Hepatocyte (in vitro differentiated cells): ENCODE measurements around the gene CASP12. TPM values are rescaled to one million over a fixed set of nuclear protein-coding genes. Genes with fewer than 3 reads are reported as not detected.

ENCODE experiments used
- DNase-seq: peaks from one replicate; pipeline ENCODE4 v3.0.0-alpha.2; 2016; ENCODE audit warnings: low spot score
- H2AFZ ChIP-seq: fragments of 200-600 bp; sonication (generic); 2 replicates; pipeline ENCODE4 v1.6.0; 2016; ENCODE audit warnings: antibody characterized with exemption, mild to moderate bottlenecking
- H3K27ac ChIP-seq: fragments of 200-600 bp; sonication (generic); 2 replicates; pipeline ENCODE4 v1.5.1; 2016; ENCODE audit warnings: mild to moderate bottlenecking
- H3K27me3 ChIP-seq: fragments of 200-600 bp; sonication (generic); 2 replicates; pipeline ENCODE4 v1.6.1; 2016
- H3K36me3 ChIP-seq: fragments of 200-600 bp; sonication (generic); replicated peaks from 2 replicates; pipeline ENCODE4 v1.5.1; 2016; ENCODE audit warnings: low read depth; ENCODE audit not compliant: insufficient read depth
- H3K4me1 ChIP-seq: fragments of 200-600 bp; sonication (generic); 2 replicates; pipeline ENCODE4 v1.5.1; 2016; ENCODE audit warnings: mild to moderate bottlenecking, moderate library complexity; ENCODE audit not compliant: insufficient read depth
- H3K4me2 ChIP-seq: fragments of 200-600 bp; sonication (generic); 2 replicates; pipeline ENCODE4 v1.6.0; 2016
- H3K4me3 ChIP-seq: fragments of 200-600 bp; sonication (generic); 2 replicates; pipeline ENCODE4 v1.5.1; 2016; ENCODE audit warnings: mild to moderate bottlenecking
- H3K79me2 ChIP-seq: fragments of 200-600 bp; sonication (generic); 2 replicates; pipeline ENCODE4 v1.6.0; 2017; ENCODE audit warnings: mild to moderate bottlenecking
- H3K9me2 ChIP-seq: fragments of 200-600 bp; sonication (generic); replicated peaks from 2 replicates; pipeline ENCODE4 v1.6.0; 2017; ENCODE audit warnings: mild to moderate bottlenecking; ENCODE audit not compliant: insufficient read depth
- H3K9me3 ChIP-seq: fragments of 200-600 bp; sonication (generic); 2 replicates; pipeline ENCODE4 v1.5.1; 2016; ENCODE audit warnings: low read depth, mild to moderate bottlenecking
- H4K20me1 ChIP-seq: fragments of 200-600 bp; sonication (generic); 2 replicates; pipeline ENCODE4 v1.6.0; 2016; ENCODE audit warnings: mild to moderate bottlenecking; ENCODE audit not compliant: insufficient read depth, poor library complexity, severe bottlenecking
- CTCF ChIP-seq: fragments of 200-600 bp; sonication (generic); IDR thresholded peaks from 2 replicates; pipeline ENCODE4 v1.5.1; 2016; ENCODE audit warnings: antibody characterized with exemption, mild to moderate bottlenecking; ENCODE audit not compliant: poor library complexity
- EZH2 ChIP-seq: fragments of 200-600 bp; sonication (generic); IDR thresholded peaks from 2 replicates; pipeline ENCODE4 v1.6.1; 2016; ENCODE audit warnings: antibody characterized with exemption, mild to moderate bottlenecking, borderline replicate concordance
- EZH2phosphoT487 ChIP-seq: fragments of 200-600 bp; sonication (generic); IDR thresholded peaks from one replicate; pipeline ENCODE4 v1.6.1; 2018; ENCODE audit warnings: antibody characterized with exemption, mild to moderate bottlenecking, low read depth, moderate library complexity; ENCODE audit not compliant: unreplicated experiment, severe bottlenecking
- WGBS: methylation state at CpG from one replicate; pipeline ENCODE4 v1.1.6; 2016; ENCODE audit warnings: low lambda C conversion rate; ENCODE audit errors: missing lambda C conversion rate; 5-methylcytosine and 5-hydroxymethylcytosine counted together
- polyA plus RNA-seq: library from polyadenylated mRNA; unstranded; fragments of >200 nt; fragmentation: Nextera tagmentation; extraction: Ambion mirVana; gene quantifications from 2 replicates; pipeline ENCODE4 v1.2.1, GENCODE V29; 2016
- total RNA-seq: library from RNA; depleted of rRNA; stranded (reverse); fragments of >200 nt; gene quantifications from 2 replicates; pipeline ENCODE4 v1.2.3, GENCODE V29; 2014

The CASP12 gene
- total and polyA plus RNA-seq, 2 experiments from 2014 or later = 0.13 to 0.42 TPM

GRCh38 chr11:104853276-104853675, 45.0 kb downstream of the CASP12 start:
- no peak overlapping the region for H2AFZ ChIP-seq
- no peak overlapping the region for H3K4me3 ChIP-seq
- H3K4me1 ChIP-seq = no peaks in the 10 kb centered on the region
- no peaks in the 10 kb centered on the region for H4K20me1 ChIP-seq
- no peaks in the 10 kb centered on the region for H3K9me3 ChIP-seq
- no peak overlapping the region for H3K27ac ChIP-seq
- WGBS = 88% methylated on average over 3 of the region's 3 CpGs
- DNase-seq = no peak
- H3K36me3 ChIP-seq = no peaks in the 10 kb centered on the region
- no peaks in the 10 kb centered on the region for H3K79me2 ChIP-seq
- H3K9me2 ChIP-seq = no peaks in the 10 kb centered on the region
- TF ChIP-seq EZH2phosphoT487 (no peak), EZH2 (no peak), CTCF (no peak)
- no peaks in the 10 kb centered on the region for H3K27me3 ChIP-seq
- no peak overlapping the region for H3K4me2 ChIP-seq

- no peaks in the 10 kb centered on the region for H4K20me1 ChIP-seq
- H3K9me3 ChIP-seq = no peaks in the 10 kb centered on the region
- H3K4me2 ChIP-seq = no peak overlapping the region
- no peaks in the 10 kb centered on the region for H3K27me3 ChIP-seq
- no peak overlapping the region for H3K27ac ChIP-seq
- no peaks in the 10 kb centered on the region for H3K4me1 ChIP-seq
- no peak overlapping the region for H3K4me3 ChIP-seq
- no peak overlapping the region for H2AFZ ChIP-seq
- TF ChIP-seq EZH2 (no peak), EZH2phosphoT487 (no peak), CTCF (no peak)
- no peaks in the 10 kb centered on the region for H3K36me3 ChIP-seq
- no peak for DNase-seq
- no peaks in the 10 kb centered on the region for H3K79me2 ChIP-seq
- whole genome bisulfite sequencing = 81% methylated on average over 1 of the region's 1 CpG
- H3K9me2 ChIP-seq = no peaks in the 10 kb centered on the region
Measured at GRCh38 chr11:104852811-104853210, 45.4 kb downstream of the CASP12 start.

GRCh38 chr11:104846216-104846615, 52.0 kb downstream of the CASP12 start:
- H3K4me3 ChIP-seq = no peak overlapping the region
- WGBS = 89% methylated on average over 3 of the region's 3 CpGs
- H3K27me3 ChIP-seq = no peaks in the 10 kb centered on the region
- TF ChIP-seq EZH2 (no peak), EZH2phosphoT487 (no peak), CTCF (no peak)
- H3K79me2 ChIP-seq = no peaks in the 10 kb centered on the region
- H3K9me2 ChIP-seq = no peaks in the 10 kb centered on the region
- H3K4me2 ChIP-seq = no peak overlapping the region
- H4K20me1 ChIP-seq = no peaks in the 10 kb centered on the region
- H3K4me1 ChIP-seq = no peaks in the 10 kb centered on the region
- H3K36me3 ChIP-seq = no peaks in the 10 kb centered on the region
- H2AFZ ChIP-seq = no peak overlapping the region
- H3K27ac ChIP-seq = no peak overlapping the region
- H3K9me3 ChIP-seq = no peaks in the 10 kb centered on the region
- DNase-seq = no peak

- Histone ChIP-seq H2AFZ (no peak overlapping the region), H4K20me1 (no peaks in the 10 kb centered on the region), H3K36me3 (no peaks in the 10 kb centered on the region), H3K27me3 (no peaks in the 10 kb centered on the region), H3K9me3 (no peaks in the 10 kb centered on the region), H3K9me2 (no peaks in the 10 kb centered on the region), H3K4me3 (no peak overlapping the region), H3K27ac (no peak overlapping the region), H3K79me2 (no peaks in the 10 kb centered on the region), H3K4me2 (no peak overlapping the region), H3K4me1 (no peaks in the 10 kb centered on the region)
- 90% methylated on average over 1 of the region's 1 CpG for WGBS
- no peak for DNase-seq
- TF ChIP-seq CTCF (no peak), EZH2 (no peak), EZH2phosphoT487 (no peak)
Measured at GRCh38 chr11:104844451-104844850, 53.8 kb downstream of the CASP12 start.
